SK-N-SH treated with all-trans-retinoic acid at 6 μM for 48 hours (cell line): ENCODE data around the gene COG2.

Experiments
- ARNTL ChIP-seq: fragments of 450-650 bp; formaldehyde crosslinking; IDR thresholded peaks from 2 replicates; pipeline ENCODE4 v1.5.0; 2020; ENCODE audit warnings: low read depth, mild to moderate bottlenecking, moderate library complexity, borderline replicate concordance
- BACH2 ChIP-seq: fragments of 250-450 bp; sonication (Bioruptor Pico); IDR thresholded peaks from 2 replicates; pipeline ENCODE4 v1.9.0; 2021; ENCODE audit warnings: mild to moderate bottlenecking, borderline replicate concordance
- OSR1 ChIP-seq: fragments of 250-450 bp; sonication (Bioruptor Pico); IDR thresholded peaks from 2 replicates; pipeline ENCODE4 v1.8.0; 2022; ENCODE audit warnings: moderate library complexity, mild to moderate bottlenecking, inconsistent platforms
- PATZ1 ChIP-seq: fragments of 250-450 bp; sonication (Bioruptor Pico); IDR thresholded peaks from 2 replicates; pipeline ENCODE4 v1.8.0; 2020; ENCODE audit warnings: mild to moderate bottlenecking, moderate library complexity, borderline replicate concordance
- PPARA ChIP-seq: fragments of 250-450 bp; sonication (Bioruptor Pico); IDR thresholded peaks from 2 replicates; pipeline ENCODE4 v1.5.0; 2020; ENCODE audit warnings: mild to moderate bottlenecking, borderline replicate concordance
- RARB ChIP-seq: fragments of 250-450 bp; sonication (Bioruptor Pico); IDR thresholded peaks from 2 replicates; pipeline ENCODE4 v1.8.0; 2021; ENCODE audit warnings: mild to moderate bottlenecking, moderate library complexity
- SNAI2 ChIP-seq: fragments of 250-450 bp; sonication (Bioruptor Pico); IDR thresholded peaks from 2 replicates; pipeline ENCODE4 v1.5.0; 2020; ENCODE audit warnings: mild to moderate bottlenecking, moderate library complexity
- TOX ChIP-seq: fragments of 250-450 bp; sonication (Bioruptor Pico); IDR thresholded peaks from 2 replicates; pipeline ENCODE4 v1.8.0; 2021; ENCODE audit warnings: mild to moderate bottlenecking, moderate library complexity, borderline replicate concordance
- ZC3H10 ChIP-seq: fragments of 250-450 bp; sonication (Bioruptor Pico); IDR thresholded peaks from 2 replicates; pipeline ENCODE4 v1.5.1; 2021; ENCODE audit warnings: mild to moderate bottlenecking, moderate library complexity
- ZFP3 ChIP-seq: fragments of 250-450 bp; sonication (Bioruptor Pico); IDR thresholded peaks from 2 replicates; pipeline ENCODE4 v1.5.0; 2020; ENCODE audit warnings: mild to moderate bottlenecking, moderate library complexity
- ZNF565 ChIP-seq: fragments of 450-650 bp; formaldehyde crosslinking; conservative IDR thresholded peaks from 2 replicates; pipeline ENCODE4 v1.5.0; 2020; ENCODE audit warnings: low read depth, mild to moderate bottlenecking, moderate library complexity
- ZNF70 ChIP-seq: fragments of 450-650 bp; formaldehyde crosslinking; IDR thresholded peaks from 2 replicates; pipeline ENCODE4 v1.5.0; 2020; ENCODE audit warnings: mild to moderate bottlenecking, moderate library complexity
- TF ChIP-seq, protein P1 (sequence below): fragments of 250-450 bp; sonication (Bioruptor Pico); IDR thresholded peaks from 2 replicates; pipeline ENCODE4 v1.5.1; 2020; ENCODE audit warnings: low read depth, mild to moderate bottlenecking, moderate library complexity

GRCh38 chr1:230661976-230662375, 19.7 kb downstream of the COG2 start:
- no peak for TF ChIP-seq PATZ1 (CRISPR knock-in tag)
- no peak for TF ChIP-seq ARNTL (CRISPR knock-in tag)
- no peak for TF ChIP-seq RARB
- TF ChIP-seq BACH2 (CRISPR knock-in tag), result no peak
- no peak for TF ChIP-seq TOX (CRISPR knock-in tag)
- TF ChIP-seq, protein P1, sequence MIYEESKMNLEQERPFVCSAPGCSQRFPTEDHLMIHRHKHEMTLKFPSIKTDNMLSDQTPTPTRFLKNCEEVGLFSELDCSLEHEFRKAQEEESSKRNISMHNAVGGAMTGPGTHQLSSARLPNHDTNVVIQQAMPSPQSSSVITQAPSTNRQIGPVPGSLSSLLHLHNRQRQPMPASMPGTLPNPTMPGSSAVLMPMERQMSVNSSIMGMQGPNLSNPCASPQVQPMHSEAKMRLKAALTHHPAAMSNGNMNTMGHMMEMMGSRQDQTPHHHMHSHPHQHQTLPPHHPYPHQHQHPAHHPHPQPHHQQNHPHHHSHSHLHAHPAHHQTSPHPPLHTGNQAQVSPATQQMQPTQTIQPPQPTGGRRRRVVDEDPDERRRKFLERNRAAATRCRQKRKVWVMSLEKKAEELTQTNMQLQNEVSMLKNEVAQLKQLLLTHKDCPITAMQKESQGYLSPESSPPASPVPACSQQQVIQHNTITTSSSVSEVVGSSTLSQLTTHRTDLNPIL (CRISPR knock-in tag), result no peak
- TF ChIP-seq ZNF70 (CRISPR knock-in tag), result no peak
- no peak for TF ChIP-seq OSR1
- no peak for TF ChIP-seq ZFP3 (CRISPR knock-in tag)
- no peak for TF ChIP-seq ZNF565
- no peak for TF ChIP-seq PPARA
- no peak for TF ChIP-seq ZC3H10 (CRISPR knock-in tag)
- TF ChIP-seq SNAI2 (CRISPR knock-in tag), result no peak
